ENCODE data around the gene C2orf80. TPM values are rescaled to one million over a fixed set of nuclear protein-coding genes. Genes with fewer than 3 reads are reported as not detected.
"Not testable (repeated sequence)": the region's sequence is repeated elsewhere in the genome, so short reads cannot be mapped to it uniquely, and the experiment has no call there.

C2orf80 gene
- total and polyA plus RNA-seq, 2 experiments from 2014 or later: 0.92 TPM; not detected in 1

GRCh38 chr2:208138334-208138733, 51.5 kb downstream of the C2orf80 start:
- H3K9me2 ChIP-seq (ENCODE audit: insufficient read depth); H2AFZ ChIP-seq; ATAC-seq; H3K27me3 ChIP-seq (ENCODE audit: insufficient read depth); H3K27me3 Mint-ChIP-seq (ENCODE audit: insufficient read depth, low read depth, poor library complexity); H4K20me1 ChIP-seq (replicated peaks; ENCODE audit: insufficient read depth); H3K4me2 ChIP-seq; H3K36me3 ChIP-seq (ENCODE audit: insufficient read depth); H3K4me3 ChIP-seq; H3K27ac Mint-ChIP-seq; H3K4me3 Mint-ChIP-seq; H3K79me2 ChIP-seq (replicated peaks; ENCODE audit: insufficient read depth); H3F3A ChIP-seq (replicated peaks; ENCODE audit: low read depth); DNase-seq (ENCODE audit: low spot score); H3K27ac ChIP-seq (ENCODE audit: low read depth): not testable (repeated sequence)
- peaks cover 15% of the 10 kb centered on the region for H3K4me1 ChIP-seq (ENCODE audit: insufficient read depth)
- Mint-ChIP-seq H3K36me3 (ENCODE audit: low read depth) (peaks cover 26% of the 10 kb centered on the region), H3K9me3 (peaks cover 27% of the 10 kb centered on the region), H3K4me1 (peaks cover 13% of the 10 kb centered on the region)

GRCh38 chr2:208136716-208137094, 53.1 kb downstream of the C2orf80 start:
- no peaks in the 10 kb centered on the region for H3K4me1 Mint-ChIP-seq
- no peak overlapping the region for H3K4me2 ChIP-seq
- peaks cover 1% of the 10 kb centered on the region for H3K4me1 ChIP-seq (ENCODE audit: insufficient read depth)
- TF ChIP-seq CREB1 (CRISPR knock-in tag; IDR thresholded peaks at IDR 0.05; ENCODE audit: low read depth) (no peak), ETS1 (IDR thresholded peaks at IDR 0.05) (no peak), EZH2 (IDR thresholded peaks at IDR 0.05; ENCODE audit: low read depth, unreplicated experiment) (no peak), NANOG (IDR thresholded peaks at IDR 0.05; ENCODE audit: borderline replicate concordance) (no peak), EZH2phosphoT487 (IDR thresholded peaks at IDR 0.05; ENCODE audit: unreplicated experiment) (no peak), CTCF (conservative IDR thresholded peaks at IDR 0.05; ENCODE audit: low read depth in 2 of 2) (no peak), STAT1 (IDR thresholded peaks at IDR 0.05; ENCODE audit: unreplicated experiment) (no peak), ZNF462 (CRISPR knock-in tag; IDR thresholded peaks at IDR 0.05) (no peak), ZNF331 (CRISPR knock-in tag; IDR thresholded peaks at IDR 0.05; ENCODE audit: low read depth) (no peak), JUNB (IDR thresholded peaks at IDR 0.05; ENCODE audit: unreplicated experiment) (no peak), POLR2AphosphoS5 (IDR thresholded peaks at IDR 0.05; ENCODE audit: low read depth) (no peak)

More at GRCh38 chr2:208136716-208137094, 53.1 kb downstream of the C2orf80 start:
- H3F3A ChIP-seq (replicated peaks; ENCODE audit: low read depth): no peaks in the 10 kb centered on the region
- H3K27me3 Mint-ChIP-seq (ENCODE audit: insufficient read depth, low read depth, poor library complexity): peaks cover 3% of the 10 kb centered on the region
- peaks cover 27% of the 10 kb centered on the region for H3K9me3 Mint-ChIP-seq
- no peaks in the 10 kb centered on the region for H4K20me1 ChIP-seq (replicated peaks; ENCODE audit: insufficient read depth)
- H3K27me3 ChIP-seq (ENCODE audit: insufficient read depth): no peaks in the 10 kb centered on the region
- H3K27ac Mint-ChIP-seq: no peak overlapping the region
- no peaks in the 10 kb centered on the region; the same call in 1 of the 2 replicates for H3K9me2 ChIP-seq (ENCODE audit: insufficient read depth)
- ATAC-seq (no peak), DNase-seq (ENCODE audit: low spot score) (no peak)
- H2AFZ ChIP-seq: no peak overlapping the region
- no peak overlapping the region for H3K27ac ChIP-seq (ENCODE audit: low read depth)
- H3K4me3 Mint-ChIP-seq: no peak overlapping the region
- no peak overlapping the region for H3K4me3 ChIP-seq
- H3K79me2 ChIP-seq (replicated peaks; ENCODE audit: insufficient read depth): no peaks in the 10 kb centered on the region
- H3K36me3 Mint-ChIP-seq (ENCODE audit: low read depth): peaks cover 26% of the 10 kb centered on the region
- H3K36me3 ChIP-seq (ENCODE audit: insufficient read depth): no peaks in the 10 kb centered on the region

Data from GM23338 (cell line).